Fibroblast of skin of right biceps (primary cell): ENCODE results near the gene UGT1A5.

ENCODE experiments used
- DNase-seq: peaks from one replicate; pipeline ENCODE4 v3.0.0-alpha.2; 2013

Gene UGT1A5

GRCh38 chr2:233791151-233791882 is 78.6 kb downstream of the UGT1A5 start:
- DNase-seq = no peak

- no peak for DNase-seq
Measured at GRCh38 chr2:233791883-233792329, 79.2 kb downstream of the UGT1A5 start.

GRCh38 chr2:233792720-233793119 is 80.0 kb downstream of the UGT1A5 start:
- no peak for DNase-seq

- DNase-seq = no peak
Measured at GRCh38 chr2:233793465-233794127, 80.9 kb downstream of the UGT1A5 start.

DNA sequence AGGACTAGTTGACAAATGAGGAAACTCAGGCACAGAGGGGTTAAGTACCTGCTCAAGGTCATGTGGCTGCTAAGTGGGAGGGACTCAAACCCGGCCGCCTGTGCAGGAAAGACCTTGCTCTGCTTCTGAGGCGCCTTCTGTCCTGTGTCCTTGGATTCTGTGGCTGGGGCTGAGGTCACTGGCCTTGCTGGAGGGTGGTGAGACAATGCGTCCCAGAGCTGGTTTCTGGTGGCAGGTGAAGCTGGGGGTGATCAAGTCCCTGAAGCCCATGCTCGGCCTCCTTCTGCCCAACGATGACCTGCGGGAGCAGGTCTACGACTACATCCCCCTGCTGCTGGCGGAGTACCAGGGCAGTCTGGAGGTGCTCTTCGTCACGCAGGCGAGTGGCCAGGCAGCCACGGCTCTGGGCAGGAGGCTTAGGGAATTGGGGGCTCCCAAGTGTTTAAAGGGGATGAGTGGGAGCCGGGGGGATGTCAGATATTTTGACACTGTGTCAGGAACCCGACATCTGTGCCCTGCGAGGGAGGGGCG is 81.5 kb downstream of the UGT1A5 start:
- DNase-seq = no peak

DNA sequence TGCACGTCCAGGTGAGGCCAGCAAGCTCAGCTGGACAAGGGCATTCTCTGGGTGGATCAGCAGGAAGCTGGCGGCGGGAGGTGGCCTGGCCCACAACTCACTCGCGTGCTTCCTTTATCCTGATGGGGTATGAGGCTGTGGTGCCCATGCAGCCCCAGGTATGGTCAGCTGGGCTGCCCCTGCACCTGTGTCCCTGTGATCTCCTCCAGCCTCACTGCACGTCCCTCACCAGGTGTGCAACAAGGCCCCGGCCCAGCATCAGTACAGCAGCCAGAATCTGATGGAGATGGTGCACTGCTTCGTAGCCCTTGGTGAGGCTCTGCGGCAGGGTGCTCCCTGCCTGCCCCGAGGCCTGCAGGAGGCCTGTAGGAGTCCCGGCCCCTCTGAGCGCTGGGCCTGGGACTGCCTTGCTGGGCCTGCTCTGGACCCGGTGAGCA is 83.0 kb downstream of the UGT1A5 start:
- DNase-seq = no peak

GRCh38 chr2:233796254-233796653 is 83.5 kb downstream of the UGT1A5 start:
- DNase-seq = no peak

- no peak for DNase-seq
Measured at GRCh38 chr2:233798335-233799086, 85.8 kb downstream of the UGT1A5 start.

GRCh38 chr2:233799087-233799665 is 86.5 kb downstream of the UGT1A5 start:
- DNase-seq = no peak

GRCh38 chr2:233799716-233800115 is 87.0 kb downstream of the UGT1A5 start:
- no peak for DNase-seq

DNA sequence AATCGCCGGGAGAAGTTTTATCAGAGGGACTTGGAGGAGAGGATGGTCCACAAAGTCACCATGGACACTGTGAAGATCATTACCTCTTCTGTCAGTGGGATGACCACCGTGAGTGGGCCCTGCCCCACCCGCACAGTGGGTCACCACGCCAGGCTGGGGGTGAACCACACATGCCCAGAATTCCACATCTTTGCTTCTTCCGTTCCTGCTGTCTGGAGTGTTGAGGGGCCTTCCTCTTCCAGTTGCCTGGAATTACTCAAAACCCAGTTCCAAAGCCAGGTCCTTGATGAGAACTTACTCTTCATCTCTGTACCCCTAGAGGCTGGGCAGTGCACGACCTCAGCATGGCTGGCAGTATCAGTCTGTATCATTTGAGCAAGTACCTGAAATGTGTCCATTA is 87.5 kb downstream of the UGT1A5 start:
- DNase-seq = no peak

DNA sequence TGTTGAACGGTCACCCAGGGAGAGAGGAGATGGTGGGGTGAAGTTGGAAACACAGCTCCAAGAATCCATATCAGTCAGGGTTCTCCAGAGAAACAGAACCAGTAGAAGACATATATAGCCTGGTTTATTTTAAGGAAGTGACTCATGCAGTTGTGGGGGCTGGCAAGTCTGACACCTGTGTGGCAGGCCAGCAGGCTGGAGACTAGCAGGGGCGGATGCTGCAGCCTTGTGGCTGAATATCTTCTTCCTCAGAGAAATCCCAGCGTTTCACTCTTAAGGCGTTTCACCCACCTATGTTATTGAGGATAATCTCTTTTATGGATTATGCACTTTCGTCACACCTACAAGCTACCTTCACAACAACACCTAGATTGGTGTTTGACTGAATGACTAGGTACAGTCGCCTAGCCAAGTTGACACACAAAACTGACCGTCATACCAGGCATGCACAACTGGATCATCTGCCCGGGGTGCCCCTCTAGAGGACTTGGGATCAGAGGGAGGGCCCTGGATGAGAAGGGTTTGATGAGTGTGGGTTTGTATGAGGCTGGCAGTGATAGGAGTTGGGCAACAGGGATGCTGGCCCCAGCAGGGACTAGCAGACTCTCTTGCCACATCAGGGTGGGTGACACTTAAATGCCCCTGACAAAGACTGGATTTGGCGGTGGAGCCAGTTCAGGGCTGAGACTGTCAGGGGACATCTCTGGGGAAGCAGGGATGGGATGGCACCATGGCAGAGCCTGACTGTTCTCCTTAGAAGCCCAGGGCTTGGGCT is 88.8 kb downstream of the UGT1A5 start:
- peak; percentile 3 for DNase-seq

GRCh38 chr2:233802132-233802815 is 89.6 kb downstream of the UGT1A5 start:
- DNase-seq = no peak

DNA sequence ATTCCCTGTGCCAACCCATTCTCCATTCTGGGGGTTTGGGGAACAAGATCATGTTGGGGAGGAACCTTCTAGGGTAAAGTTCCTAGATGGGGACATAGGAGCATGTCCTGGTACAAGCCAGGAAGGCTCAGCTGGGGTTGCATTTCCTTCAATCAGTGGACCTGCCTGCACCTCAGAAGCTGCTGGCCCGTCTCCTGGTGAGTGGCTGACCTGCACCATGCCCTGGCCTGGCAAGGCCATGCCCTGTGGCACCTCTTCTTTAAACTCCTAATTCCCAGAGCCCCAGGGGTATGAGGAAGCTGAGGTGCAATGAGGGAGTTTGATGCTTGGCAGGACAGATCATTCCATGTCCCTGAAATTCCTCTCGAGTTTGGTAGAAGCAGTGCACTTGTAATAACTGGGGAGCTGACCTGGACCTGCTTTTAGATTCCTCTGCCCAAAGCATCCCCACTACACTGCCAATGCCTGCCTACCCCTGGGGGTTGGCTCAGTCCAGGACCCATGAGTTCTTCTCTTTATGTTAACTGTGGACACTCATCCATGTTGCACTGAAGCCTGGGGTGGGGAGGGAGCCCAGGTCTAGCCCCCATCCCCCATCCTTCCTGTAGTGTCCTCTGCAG is 90.7 kb downstream of the UGT1A5 start:
- DNase-seq = no peak

- DNase-seq = no peak
Measured at GRCh38 chr2:233803994-233804393, 91.3 kb downstream of the UGT1A5 start.

GRCh38 chr2:233807215-233807865 is 94.6 kb downstream of the UGT1A5 start:
- no peak for DNase-seq

- DNase-seq = no peak
Measured at GRCh38 chr2:233807966-233808935, 95.5 kb downstream of the UGT1A5 start.

GRCh38 chr2:233810385-233810784 is 97.7 kb downstream of the UGT1A5 start:
- no peak for DNase-seq

DNA sequence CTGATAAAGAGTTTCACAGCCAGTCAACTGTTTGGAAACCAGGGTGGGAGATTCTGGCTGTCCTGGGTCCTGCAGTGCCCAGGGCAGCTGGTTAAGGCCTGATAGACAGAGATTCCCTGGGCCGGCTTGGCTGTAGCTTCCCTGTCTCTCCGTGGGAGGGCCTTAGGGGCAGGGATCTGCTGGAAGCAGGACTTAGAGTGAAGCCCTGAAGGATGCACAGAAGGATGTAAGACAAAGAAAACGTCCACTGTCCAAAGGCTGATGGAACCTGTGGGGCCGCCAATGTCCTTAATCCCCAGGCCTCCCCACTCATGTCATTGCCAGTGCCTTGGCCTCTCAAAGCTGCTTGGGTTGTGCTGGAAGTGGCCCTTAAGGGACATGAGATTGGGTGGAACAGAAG is 98.4 kb downstream of the UGT1A5 start:
- DNase-seq = no peak
